Effector memory CD8-positive, alpha-beta T cell (primary cell): ENCODE measurements around the gene FBLN1.

Experiments used
- ATAC-seq: fragments of 150-1000 bp; cut with Tn5 transposase; replicated peaks from 2 replicates; pipeline ENCODE4 v1.10.0; 2021; ENCODE audit warnings: mild to moderate bottlenecking, moderate library complexity
- DNase-seq, 3 experiments: peaks; one replicate each; pipeline ENCODE4 v3.0.0; 2021
- H3K27ac Mint-ChIP-seq, 2 donors: one replicate each; pipeline ENCODE4 v1.8.0; 2022; ENCODE audit warnings: mild to moderate bottlenecking in 2 of 2, mixed read lengths in 2 of 2, moderate library complexity in 2 of 2
- H3K27me3 Mint-ChIP-seq, 2 donors: one replicate each; pipeline ENCODE4 v1.8.0; 2022; ENCODE audit warnings: mixed read lengths in 2 of 2
- H3K36me3 Mint-ChIP-seq: one replicate; pipeline ENCODE4 v1.8.0; 2022; ENCODE audit warnings: mild to moderate bottlenecking, moderate library complexity, mixed read lengths; ENCODE audit not compliant: insufficient read depth
- H3K4me1 Mint-ChIP-seq, 2 donors: one replicate each; pipeline ENCODE4 v1.8.0; 2022; ENCODE audit warnings: low read depth in 2 of 2, mixed read lengths in 2 of 2
- H3K4me3 Mint-ChIP-seq, 2 donors: one replicate each; pipeline ENCODE4 v1.8.0; 2022; ENCODE audit warnings: mild to moderate bottlenecking in 2 of 2, mixed read lengths in 2 of 2, moderate library complexity in 2 of 2
- H3K9me3 Mint-ChIP-seq, 2 donors: one replicate each; pipeline ENCODE4 v1.8.0; 2022; ENCODE audit warnings: mixed read lengths in 2 of 2

FBLN1 gene

DNA sequence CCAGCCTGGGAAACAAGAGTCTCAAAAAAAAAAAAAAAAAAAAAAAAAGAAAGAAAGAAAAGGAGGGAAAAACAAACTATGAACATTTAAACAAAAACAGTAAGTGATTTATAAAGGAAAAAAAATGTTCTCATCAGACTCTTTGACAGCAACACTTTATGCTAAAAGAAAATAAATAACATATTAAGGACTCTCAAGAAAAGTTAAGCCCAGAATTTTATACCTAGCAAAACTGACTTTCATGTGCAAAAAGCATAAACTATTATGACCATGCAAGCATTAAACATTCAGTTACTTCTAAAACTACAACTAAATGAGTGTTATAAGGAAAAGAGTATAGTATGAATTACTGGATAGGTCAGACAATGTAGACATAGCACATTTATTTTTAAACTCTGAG is 68.4 kb downstream of the FBLN1 start:
- Mint-ChIP-seq H3K4me3 (no peak overlapping the region), H3K4me1 (peaks cover 3% of the 10 kb centered on the region in 2 donors), H3K27me3 (peaks cover 23 to 28% of the 10 kb centered on the region in 2 donors), H3K36me3 (peaks cover 3% of the 10 kb centered on the region), H3K27ac (no peak overlapping the region), H3K9me3 (no peaks in the 10 kb centered on the region)
- DNase-seq (no peak), ATAC-seq (no peak)

DNA sequence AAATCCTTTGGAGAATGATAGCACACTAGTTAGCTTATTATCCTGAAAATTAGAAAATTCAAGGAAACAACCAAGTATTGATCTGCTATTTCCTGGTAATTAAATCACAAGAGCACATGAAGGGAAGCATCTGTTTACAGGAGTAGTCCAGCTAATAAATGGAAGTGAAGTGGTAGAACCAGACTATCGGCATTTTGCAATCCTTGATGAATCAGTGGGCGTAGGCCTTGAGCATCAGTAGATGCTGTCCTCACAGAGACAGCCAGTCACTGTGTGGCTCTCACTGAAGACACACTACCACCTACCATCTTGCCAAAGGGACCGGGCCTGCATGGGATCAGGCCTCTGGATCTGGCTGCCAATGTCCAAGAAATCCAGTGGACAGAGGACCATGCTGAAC is 69.8 kb downstream of the FBLN1 start:
- peaks cover 3% of the 10 kb centered on the region in 2 donors for H3K4me1 Mint-ChIP-seq

DNA sequence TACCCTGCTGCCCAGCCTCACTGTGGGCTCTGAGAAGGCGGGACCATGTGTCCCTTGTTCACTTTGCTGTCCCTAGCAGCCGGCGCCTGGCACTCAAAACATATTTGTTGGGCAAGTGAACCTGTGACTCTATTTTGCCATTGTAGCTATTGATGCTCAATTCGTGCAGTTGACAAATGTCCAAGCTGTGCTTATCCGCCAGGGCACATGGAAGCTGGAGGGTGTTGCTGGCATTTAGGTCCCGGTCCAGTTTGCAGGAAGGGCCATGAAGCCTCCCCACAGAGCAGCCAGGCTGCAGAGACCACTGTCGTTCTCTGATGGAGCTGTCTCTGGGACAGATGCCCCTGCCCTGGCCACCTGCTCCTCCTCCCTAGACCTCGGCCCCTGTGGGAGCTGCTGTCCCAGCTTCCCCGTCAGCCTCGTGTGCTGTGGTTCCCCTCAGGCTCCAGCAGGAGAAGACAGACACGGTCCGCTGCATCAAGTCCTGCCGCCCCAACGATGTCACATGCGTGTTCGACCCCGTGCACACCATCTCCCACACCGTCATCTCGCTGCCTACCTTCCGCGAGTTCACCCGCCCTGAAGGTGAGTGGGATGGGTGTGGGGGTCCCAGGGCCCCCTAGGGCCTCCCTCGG is 71.5 kb downstream of the FBLN1 start:
- ATAC-seq (no peak), DNase-seq (no peak)
- peaks cover 5% of the 10 kb centered on the region for H3K36me3 Mint-ChIP-seq
- no peaks in the 10 kb centered on the region for H3K9me3 Mint-ChIP-seq
- H3K27ac Mint-ChIP-seq = no peak overlapping the region
- peaks cover 3 to 6% of the 10 kb centered on the region in 2 donors for H3K4me1 Mint-ChIP-seq
- no peak overlapping the region for H3K4me3 Mint-ChIP-seq
- H3K27me3 Mint-ChIP-seq = peaks cover 16 to 25% of the 10 kb centered on the region in 2 donors

More for the DNA sequence above, 69.8 kb downstream of the FBLN1 start:
- ATAC-seq = no peak
- Mint-ChIP-seq H3K4me3 (no peak overlapping the region), H3K27me3 (peaks cover 21 to 28% of the 10 kb centered on the region in 2 donors), H3K27ac (no peak overlapping the region), H3K9me3 (no peaks in the 10 kb centered on the region), H3K36me3 (peaks cover 5% of the 10 kb centered on the region)
- no peak for DNase-seq

DNA sequence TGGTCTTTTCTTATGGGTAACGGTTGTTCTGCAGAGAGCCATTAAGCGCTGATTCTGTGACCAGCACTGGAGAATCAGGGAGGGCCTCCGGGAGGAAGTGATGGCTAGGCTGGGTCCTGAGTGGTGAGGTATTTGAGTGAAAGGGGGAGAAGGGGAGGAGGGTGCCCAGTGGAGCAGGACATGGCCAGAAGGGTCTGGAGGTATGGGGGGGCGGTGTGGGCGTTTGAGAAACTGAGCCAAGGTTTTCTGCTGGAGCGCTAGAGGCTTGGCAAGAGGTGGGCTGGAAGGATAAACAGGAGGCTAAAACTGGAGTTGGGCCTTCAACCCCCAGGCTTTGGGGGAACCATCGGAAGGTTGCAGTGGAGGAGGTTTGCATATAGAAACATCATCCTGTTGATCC is 72.5 kb downstream of the FBLN1 start:
- H3K27me3 Mint-ChIP-seq = peaks cover 13 to 25% of the 10 kb centered on the region in 2 donors
- ATAC-seq = no peak
- H3K9me3 Mint-ChIP-seq = no peaks in the 10 kb centered on the region
- H3K4me3 Mint-ChIP-seq = no peak overlapping the region
- no peak overlapping the region for H3K27ac Mint-ChIP-seq
- DNase-seq = no peak
- H3K4me1 Mint-ChIP-seq = peaks cover 3 to 6% of the 10 kb centered on the region in 2 donors
- peaks cover 5% of the 10 kb centered on the region for H3K36me3 Mint-ChIP-seq

DNA sequence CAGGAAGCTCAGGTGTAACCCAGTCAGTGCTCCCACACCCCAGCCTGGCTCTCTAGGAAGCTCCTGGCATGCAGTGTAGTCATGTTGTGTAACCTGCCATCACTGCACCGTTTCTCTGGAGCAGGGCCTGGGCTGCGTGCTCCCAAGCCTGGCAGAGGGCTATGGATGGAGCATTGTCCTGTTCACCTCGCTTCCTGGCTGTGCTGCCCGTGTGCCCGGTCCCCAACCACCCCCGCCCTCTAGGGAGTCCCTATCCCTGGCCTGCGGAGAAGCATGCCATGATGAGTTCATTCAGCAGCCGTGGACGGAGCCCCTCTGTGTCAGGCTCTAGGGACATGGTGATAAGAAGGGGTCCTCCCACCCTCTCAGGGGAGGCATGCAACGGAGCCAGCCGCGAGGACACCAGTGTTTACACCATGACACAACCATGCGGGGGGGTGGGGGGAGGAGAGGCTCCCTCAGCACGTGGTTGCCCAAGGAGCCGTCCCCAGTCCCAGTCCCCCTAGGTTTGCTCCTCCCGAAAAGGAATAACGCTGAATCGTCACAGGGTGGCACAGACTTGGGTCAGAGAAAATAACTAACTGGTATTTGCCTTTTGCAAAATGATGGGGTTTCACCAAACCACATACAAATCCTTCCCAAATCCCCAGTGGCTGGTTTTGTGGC is 73.1 kb downstream of the FBLN1 start:
- Mint-ChIP-seq H3K9me3 (no peaks in the 10 kb centered on the region), H3K36me3 (peaks cover 5% of the 10 kb centered on the region), H3K27ac (no peak overlapping the region), H3K27me3 (peaks cover 13 to 25% of the 10 kb centered on the region in 2 donors), H3K4me1 (peaks cover 3 to 6% of the 10 kb centered on the region in 2 donors), H3K4me3 (no peak overlapping the region)
- no peak for DNase-seq
- ATAC-seq = no peak

DNA sequence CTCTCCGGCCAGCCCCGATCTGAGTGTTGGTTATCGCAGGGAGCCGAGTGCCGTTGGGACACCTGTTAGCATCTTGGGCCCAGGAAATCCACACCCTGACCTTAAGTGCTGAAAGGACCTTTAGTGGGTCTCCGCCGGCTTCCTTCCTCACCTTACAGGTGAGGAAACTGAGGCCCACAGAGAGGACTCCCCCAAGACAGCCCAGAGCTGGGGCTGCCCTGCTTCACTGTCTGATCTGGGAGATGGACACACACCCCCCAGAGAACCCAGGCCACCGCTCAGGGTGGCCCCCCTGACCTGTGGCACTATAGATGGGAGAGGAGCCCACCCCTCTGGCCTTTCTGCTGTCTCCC is 73.6 kb downstream of the FBLN1 start:
- Mint-ChIP-seq H3K36me3 (peaks cover 5% of the 10 kb centered on the region), H3K4me1 (peaks cover 3 to 9% of the 10 kb centered on the region in 2 donors), H3K27me3 (peaks cover 13 to 25% of the 10 kb centered on the region in 2 donors), H3K27ac (no peak overlapping the region), H3K4me3 (no peak overlapping the region), H3K9me3 (no peaks in the 10 kb centered on the region)
- ATAC-seq = no peak
- DNase-seq = no peak

DNA sequence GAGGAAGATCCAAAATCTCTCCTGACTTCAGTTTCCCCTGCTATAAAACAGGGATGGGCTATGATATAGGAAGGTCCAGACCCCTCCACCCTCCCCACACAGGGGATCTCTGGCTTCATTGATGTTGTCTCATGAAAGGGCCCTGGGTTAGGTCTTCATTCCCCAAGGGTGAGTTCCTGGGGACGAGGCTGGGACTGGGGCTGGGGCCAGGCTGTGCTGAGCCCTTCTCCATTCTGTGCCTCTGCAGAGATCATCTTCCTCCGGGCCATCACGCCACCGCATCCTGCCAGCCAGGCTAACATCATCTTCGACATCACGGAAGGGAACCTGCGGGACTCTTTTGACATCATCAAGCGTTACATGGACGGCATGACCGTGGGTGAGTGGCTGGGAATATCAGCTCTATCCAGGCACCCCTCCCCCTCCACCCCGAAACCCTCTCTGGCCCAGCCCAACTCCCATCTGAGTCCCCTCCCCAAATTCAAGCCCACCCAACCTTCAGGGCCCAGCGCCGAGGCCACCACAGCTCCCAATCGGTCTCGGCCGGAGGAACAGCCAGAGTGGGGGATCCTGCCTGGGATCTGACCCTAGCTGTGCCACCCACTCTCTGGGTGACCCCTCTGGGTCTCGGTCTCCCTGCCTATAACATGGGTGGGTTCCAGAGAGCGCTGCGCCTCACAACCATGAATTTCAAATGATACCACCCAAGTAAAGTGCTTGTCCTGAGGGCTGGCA is 74.2 kb downstream of the FBLN1 start:
- H3K27ac Mint-ChIP-seq = peak overlapping the region in 1 of 2 donors; percentile 46

DNA sequence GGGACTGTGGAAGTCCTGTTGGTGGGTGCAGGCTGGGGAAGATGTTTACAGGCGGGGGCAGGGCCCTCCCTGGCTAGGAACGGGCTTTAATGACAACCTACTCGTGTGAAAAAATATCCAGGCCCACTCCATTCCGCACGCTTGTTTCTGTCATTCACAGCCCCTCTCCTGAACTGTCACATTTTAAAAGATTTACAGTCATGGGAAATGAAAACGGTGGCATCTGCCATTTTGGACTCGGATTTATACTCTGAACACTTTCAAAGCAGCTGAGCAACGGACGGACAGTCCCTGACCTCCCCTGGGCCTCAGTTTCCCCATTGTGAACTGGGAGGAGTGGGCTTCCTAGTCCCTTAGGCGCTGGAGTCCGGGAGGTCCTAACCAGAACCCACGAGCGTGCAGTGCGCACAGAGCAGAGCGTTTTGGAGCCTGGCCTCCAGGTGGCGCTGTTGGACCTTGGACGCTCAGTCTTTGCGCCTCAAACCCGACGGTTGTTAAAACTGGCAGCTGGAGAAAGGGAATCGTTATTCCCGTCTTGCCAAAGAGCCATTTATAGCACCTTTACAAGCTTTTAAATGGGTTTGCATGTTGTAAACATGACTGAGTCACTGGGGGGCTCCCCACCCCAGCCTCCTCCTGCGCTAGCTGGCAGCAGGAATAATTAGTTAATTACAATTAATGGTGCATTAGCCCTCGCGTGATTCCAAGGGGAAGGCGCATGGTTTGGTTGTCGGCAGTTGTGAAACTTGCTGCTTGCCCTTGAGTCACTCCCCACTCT is 75.3 kb downstream of the FBLN1 start:
- Mint-ChIP-seq H3K9me3 (no peaks in the 10 kb centered on the region), H3K27ac (peak overlapping the region in 1 of 2 donors; percentile 46), H3K4me3 (no peak overlapping the region), H3K36me3 (peaks cover 5% of the 10 kb centered on the region), H3K4me1 (peaks cover 9 to 14% of the 10 kb centered on the region in 2 donors), H3K27me3 (peaks cover 13 to 25% of the 10 kb centered on the region in 2 donors)
- peak; percentile 73 for ATAC-seq
- DNase-seq = peak; percentile 71 to 77 (median 77)

More for the DNA sequence above, 74.2 kb downstream of the FBLN1 start:
- H3K36me3 Mint-ChIP-seq = peaks cover 5% of the 10 kb centered on the region
- DNase-seq (no peak), ATAC-seq (no peak)
- peaks cover 13 to 25% of the 10 kb centered on the region in 2 donors for H3K27me3 Mint-ChIP-seq
- peaks cover 3 to 10% of the 10 kb centered on the region in 2 donors for H3K4me1 Mint-ChIP-seq
- H3K9me3 Mint-ChIP-seq = no peaks in the 10 kb centered on the region
- H3K4me3 Mint-ChIP-seq = no peak overlapping the region

DNA sequence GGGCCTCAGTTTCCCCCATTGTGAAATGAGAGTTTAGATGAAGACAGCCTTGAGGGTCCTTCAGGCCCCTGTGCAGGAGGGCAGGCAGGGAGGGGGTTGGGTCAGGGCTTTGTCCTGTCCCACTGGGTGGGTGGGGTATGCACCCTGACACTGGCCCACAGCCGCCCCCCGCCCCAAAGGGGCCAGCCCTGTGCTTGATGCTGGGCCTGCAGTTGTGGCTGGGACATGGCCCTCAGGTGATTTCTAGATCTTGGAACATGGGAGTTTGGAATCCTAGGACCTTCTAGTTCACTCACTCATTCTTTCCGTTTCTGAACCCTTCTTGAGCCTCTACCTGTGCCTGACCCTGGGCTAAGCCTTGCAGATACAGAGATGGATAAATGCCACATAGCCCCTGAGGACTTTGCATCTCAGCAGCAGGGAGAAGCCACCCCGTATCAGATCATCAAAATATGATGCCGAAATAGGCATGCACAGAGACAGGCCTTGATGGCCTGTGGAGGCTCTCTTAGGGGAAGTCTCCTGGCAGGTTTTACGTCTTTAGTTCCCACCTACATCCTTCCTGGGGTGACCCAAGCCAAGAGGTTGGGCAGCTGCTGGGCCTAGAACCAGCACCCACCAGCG is 76.0 kb downstream of the FBLN1 start:
- H3K27ac Mint-ChIP-seq = no peak overlapping the region
- no peak for ATAC-seq

DNA sequence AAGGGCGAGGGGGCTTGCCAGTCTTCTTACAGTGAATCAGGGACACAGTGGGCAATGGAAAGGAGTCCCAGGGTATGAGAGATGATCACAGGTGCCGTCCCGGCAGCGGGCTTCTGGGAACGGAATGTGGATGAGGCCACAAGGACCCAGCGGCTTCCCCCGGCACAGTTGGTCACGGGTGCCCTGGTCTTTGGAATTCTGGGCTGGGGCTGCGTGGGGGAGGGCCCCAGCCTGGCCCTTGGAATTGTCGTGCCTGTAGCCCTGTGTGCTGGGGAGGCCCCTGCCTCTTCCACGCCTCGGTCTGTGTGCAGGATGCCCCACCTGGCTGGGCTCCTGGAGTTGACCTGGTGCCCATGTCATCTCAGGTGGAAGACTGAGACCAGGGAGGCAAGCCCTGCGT is 76.6 kb downstream of the FBLN1 start:
- ATAC-seq (no peak), DNase-seq (no peak)
- Mint-ChIP-seq H3K27ac (no peak overlapping the region), H3K27me3 (peaks cover 13 to 25% of the 10 kb centered on the region in 2 donors), H3K36me3 (peaks cover 3% of the 10 kb centered on the region), H3K4me3 (no peak overlapping the region), H3K9me3 (peaks cover 0 to 3% of the 10 kb centered on the region in 2 donors), H3K4me1 (peaks cover 12 to 17% of the 10 kb centered on the region in 2 donors)

More for the DNA sequence above, 76.0 kb downstream of the FBLN1 start:
- Mint-ChIP-seq H3K27me3 (peaks cover 13 to 25% of the 10 kb centered on the region in 2 donors), H3K9me3 (peaks cover 0 to 3% of the 10 kb centered on the region in 2 donors), H3K4me3 (no peak overlapping the region), H3K36me3 (peaks cover 3% of the 10 kb centered on the region), H3K4me1 (peaks cover 13 to 18% of the 10 kb centered on the region in 2 donors)
- no peak for DNase-seq

DNA sequence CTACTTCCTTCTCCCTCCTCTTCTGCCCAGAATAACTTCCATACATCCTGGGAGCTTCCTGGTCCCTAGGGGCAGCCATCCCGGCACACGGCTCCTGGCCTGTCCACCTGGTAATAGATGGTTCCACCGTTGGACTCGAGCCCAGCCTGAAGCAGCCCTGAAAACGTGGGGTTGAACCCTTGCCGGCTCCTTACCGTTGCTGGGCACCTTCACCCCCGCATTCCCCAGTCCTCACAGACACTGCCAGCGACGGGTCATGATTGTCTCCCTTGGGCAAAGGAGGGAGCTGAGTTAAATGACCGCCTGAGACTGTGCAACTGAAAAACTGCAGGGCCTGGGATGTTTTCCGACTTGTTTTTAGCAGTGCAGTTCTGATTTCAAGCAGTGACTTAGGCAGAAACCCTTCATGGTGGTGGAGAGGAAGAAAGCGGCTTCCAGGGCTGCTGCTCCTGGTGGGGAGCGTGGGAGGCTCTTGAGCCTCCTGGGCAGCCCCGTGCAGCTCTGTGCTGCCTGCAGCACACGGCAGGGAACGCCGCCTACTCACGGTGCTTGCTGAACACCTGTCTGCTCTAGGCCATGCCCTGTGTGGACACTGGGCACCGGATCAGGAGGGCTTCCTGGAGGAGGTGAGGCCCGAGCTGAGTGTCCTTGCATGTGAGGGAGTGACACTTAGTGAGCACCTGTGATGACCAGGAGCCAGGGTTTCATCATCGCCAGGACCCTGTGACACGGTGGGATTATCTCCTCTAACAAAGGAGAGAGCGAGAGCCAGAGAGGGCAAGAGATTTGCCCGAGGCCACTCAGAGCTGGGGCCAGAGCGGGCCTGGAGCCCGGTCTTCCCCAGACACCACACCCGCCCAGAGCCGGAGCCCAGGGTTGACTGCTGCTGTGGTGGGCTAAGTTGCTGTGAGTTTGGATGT is 77.4 kb downstream of the FBLN1 start:
- peaks cover 7% of the 10 kb centered on the region for H3K36me3 Mint-ChIP-seq
- no peak overlapping the region for H3K4me3 Mint-ChIP-seq
- peaks cover 13 to 25% of the 10 kb centered on the region in 2 donors for H3K27me3 Mint-ChIP-seq
- peaks cover 0 to 3% of the 10 kb centered on the region in 2 donors for H3K9me3 Mint-ChIP-seq
- ATAC-seq = no peak
- peaks cover 12 to 21% of the 10 kb centered on the region in 2 donors for H3K4me1 Mint-ChIP-seq
- peak overlapping the region in 1 of 2 donors; percentile 3 for H3K27ac Mint-ChIP-seq
- no peak for DNase-seq
